Posterior vena cava (tissue), 2 donors: ENCODE results near the gene DLX3. TPM values are rescaled to one million over a fixed set of nuclear protein-coding genes. Genes with fewer than 3 reads are reported as not detected.

Experiments used
- DNase-seq: peaks from one replicate; pipeline ENCODE4 v3.0.0-alpha.2; 2020; ENCODE audit warnings: low spot score
- intact Hi-C, 2 donors: fragments of 100-400 bp; cut with DNase I; formaldehyde crosslinking; loops; one replicate each; pipeline versions ENCODE4 v1.14.1 to v1.14.2; 2022 to 2023
- total RNA-seq, 2 donors: library from RNA; stranded (reverse); fragmentation: NEBNext Ultra II Directional; extraction: Animal tissue kit (Norgen Biotek cat#: 25700); gene quantifications; one replicate each; pipeline ENCODE4 v1.2.1, GENCODE V29; 2021
- donor health status: DM: yes; HTN: yes; CAD: no.
- donor health status: DM: yes; HTN: yes; CAD: no.

DLX3 gene
- total RNA-seq, 2 donors from 2014 or later = 0.23 TPM; not detected in 1

DNA sequence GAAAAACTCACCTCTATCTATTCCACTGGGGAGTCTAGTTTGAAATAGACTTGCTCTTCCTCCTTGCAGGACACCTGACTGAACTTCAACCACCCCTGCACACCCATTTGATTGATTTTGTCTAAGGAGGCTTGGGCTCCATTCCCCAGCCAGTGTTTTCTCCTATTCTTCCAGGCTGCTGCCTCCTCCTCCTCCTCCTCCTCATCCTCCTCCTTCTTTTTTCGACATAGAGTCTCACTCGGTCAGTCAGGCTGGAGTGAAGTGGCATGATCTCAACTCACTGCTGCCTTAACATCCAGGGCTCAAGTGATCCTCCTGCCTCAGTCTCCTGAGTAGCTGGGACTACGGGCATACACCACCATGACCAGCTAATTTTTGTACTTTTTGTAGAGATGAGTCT lies 27.8 kb downstream of the DLX3 start:
- no peak for DNase-seq
- intact Hi-C loops = no loop called here

DNA sequence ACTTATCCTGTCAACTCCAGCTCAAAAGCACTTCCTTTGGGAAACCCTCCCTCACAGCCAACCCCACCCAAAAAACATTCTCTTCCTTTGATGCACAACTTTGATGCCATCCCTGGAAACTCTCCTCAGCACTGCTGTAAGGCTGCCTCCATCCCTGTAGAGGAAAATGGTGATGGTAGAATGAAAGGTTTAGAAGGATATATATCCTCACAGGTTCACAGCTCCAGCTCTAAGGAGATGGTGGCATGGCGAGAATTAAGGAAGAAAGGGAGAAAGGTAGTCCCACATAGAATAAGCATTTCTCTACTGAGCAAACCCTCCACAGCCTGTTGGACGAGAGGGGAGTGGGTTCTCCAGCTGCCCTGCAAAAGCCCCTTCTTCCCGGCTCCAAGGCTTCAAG lies 28.3 kb downstream of the DLX3 start:
- intact Hi-C loops = no loop called here
- no peak for DNase-seq

DNA sequence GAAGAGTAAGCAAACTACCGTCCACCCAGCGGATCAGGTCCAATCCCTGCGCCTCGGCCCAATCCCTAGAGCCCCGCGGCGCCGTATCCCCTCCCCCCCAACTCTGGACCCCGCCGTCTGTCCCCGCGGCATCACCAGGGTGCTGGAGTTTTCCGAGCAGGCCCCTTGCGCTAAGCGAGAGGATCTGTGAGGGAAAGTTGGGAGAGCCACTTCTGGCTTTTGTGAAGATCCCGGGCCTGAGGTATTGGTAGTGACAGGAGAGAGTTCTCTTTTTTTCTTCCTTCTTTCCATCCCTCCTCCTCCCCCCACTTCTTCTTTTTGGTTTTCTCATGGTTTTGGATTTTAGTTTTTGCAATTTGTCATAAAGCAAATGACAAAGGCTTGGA lies 29.5 kb downstream of the DLX3 start:
- DNase-seq = no peak
- intact Hi-C loops = no loop called here

DNA sequence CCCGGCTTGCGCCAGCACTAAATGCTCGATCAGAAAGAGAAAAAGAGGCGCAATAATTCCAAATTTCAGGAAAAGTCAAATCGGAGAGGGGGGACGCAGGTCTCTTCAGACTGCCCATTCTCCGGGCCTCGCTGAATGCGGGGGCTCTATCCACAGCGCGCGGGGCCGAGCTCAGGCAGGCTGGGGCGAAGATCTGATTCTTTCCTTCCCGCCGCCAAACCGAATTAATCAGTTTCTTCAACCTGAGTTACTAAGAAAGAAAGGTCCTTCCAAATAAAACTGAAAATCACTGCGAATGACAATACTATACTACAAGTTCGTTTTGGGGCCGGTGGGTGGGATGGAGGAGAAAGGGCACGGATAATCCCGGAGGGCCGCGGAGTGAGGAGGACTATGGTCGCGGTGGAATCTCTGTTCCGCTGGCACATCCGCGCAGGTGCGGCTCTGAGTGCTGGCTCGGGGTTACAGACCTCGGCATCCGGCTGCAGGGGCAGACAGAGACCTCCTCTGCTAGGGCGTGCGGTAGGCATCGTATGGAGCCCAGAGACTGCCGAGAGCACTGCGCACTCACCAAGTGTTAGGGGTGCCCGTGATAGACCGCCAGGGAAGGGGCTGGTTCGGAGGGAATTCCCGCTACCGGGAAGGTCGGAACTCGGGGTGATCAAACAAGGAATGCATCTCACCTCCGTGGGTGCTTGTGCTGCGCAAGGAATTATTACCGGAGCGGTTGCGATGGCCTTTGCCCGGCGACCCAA lies 30.1 kb downstream of the DLX3 start:
- DNase-seq = no peak
- intact Hi-C loops = no loop called here

DNA sequence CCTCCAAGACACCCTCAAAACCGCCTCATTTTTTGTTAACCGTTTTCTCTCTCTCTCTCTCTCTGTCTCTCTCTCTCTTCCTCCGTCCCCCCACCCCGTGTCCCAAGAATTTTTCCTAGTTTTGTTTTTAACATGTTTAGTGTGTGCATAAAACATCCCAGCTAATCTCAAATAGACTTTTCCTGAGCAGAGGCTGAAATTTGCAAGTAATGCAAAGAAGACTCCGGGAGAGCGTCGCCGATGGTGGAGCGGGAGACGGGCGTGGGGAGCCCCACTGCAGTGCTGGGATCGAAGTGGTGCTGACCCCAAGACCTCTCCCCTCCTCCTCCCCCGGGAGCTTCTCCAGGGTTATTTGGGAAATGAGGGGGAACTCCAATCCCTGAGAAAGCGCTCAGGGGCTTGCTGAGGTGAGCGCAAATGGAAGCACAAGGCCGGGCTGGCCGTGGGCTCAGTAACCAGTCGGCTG lies 30.7 kb downstream of the DLX3 start:
- no peak for DNase-seq
- intact Hi-C loops = no loop called here

DNA sequence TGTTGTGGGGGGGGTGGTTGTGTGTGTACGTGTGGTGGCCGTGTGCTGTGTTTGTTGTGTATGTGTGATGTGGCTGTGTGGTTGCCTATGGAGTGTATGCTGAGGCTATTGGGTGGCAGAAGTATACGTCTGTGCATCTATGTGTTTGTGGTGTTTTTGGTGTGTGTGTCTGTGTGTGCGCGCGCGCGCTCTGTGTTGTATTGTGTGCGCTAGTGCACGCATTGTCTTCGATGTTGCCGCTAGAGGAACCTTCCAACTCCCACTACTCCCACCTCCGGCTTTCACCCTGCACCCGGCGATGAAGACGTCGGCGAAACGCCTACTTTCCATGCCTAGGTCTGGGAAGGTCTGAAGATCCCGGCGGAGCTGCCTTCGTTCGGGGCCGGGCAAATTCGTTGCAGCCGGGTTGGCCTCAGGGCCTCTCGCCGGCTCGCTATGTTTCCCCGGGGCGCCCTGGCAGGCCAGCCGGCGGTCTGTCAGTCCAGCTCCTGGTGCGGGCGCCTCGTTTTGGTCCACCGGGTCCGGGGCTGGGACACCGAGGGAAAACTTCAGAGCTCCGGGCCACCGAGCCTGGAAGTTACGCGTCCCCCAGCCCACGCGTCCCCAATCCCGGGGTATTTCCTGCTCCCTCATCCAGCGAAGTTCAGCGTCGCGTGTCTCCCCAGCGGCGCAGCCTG lies 31.3 kb downstream of the DLX3 start:
- intact Hi-C loops = no loop called here
- no peak for DNase-seq

DNA sequence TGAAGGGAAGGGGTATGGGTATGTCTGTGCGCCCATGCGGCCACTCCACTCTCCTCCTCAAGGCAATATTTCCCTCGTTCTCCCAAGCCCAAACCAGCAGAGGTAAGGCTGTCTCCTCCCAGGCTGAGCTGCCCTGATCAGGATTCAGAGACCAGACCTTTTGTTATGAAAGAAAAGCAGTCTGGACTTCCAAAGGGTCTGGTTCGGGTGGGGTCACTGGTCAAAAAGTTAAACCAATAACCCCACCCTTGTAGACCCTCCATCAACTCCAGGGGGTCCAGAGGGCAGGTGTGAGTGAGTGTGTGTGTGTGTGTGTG lies 31.8 kb downstream of the DLX3 start:
- intact Hi-C loops = no loop called here
- no peak for DNase-seq

DNA sequence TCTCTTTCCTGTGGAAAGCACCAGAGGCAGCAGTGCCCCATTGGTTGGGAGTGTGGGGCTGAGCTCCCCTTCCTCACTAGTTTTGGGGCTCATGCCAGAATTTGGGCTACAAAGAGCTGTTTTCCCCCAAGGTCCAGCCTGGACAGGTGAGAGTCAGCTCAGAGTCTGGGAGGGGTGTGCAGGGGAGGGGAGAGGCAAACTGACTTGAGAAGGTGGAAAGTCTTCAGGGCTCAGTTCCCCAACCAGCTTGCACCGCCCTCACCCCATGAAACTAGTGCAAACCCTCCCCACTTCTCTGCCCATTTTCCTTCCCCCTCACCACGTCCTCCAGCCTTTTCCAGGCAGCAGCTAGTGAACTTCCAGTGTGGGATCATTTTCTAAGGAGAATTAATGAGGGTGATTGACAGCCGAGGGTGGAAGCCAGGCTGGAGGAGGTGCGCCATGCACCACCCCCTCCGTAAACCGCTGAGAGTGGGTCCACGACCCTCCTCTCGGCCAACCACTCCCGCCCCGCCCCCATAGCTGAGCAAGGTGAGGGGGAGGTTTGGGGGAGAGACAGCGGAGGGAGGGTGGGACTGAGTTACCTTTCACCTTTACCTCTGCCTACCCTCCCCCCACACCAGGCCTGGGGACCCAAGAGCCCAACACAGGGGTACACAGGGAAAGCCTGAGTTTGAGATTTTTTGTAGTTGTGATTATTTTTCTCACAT lies 32.3 kb downstream of the DLX3 start:
- DNase-seq = no peak
- intact Hi-C loops = no loop called here

DNA sequence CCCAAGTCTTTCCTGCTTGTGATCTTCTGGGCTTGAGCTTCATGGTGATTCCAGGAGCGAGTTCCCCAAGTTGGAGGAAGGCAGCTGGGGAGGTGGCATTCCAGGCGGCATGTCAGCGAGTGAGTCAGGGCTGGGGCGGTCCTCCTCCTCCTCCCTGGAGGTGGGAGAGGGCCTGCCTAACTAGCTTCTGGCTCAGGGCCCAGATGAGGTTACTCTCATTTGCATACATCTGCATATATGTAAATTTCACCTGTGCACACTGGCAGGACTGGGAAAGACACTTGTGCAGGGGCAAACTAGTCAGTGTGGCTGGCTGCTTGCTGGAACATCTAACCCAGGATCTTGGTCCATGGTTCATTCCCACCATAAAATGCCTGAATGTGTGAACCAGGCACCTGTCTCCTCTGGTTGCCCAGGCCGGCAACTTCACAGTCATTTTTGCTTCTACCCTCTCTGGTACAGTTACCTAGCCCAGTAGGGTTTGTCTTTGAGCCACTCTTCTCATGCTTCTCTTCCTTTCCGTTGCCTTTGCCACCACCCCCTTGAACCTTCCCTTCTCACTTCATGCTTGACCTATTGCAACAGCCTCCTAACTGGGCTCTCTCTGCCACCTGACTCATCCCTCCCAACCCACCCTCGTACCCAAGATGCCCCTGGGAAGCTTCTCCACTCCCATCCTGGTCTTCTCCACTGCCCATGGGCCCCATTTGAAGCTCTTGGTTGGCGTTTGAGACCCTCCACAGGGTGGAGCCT lies 35.7 kb downstream of the DLX3 start:
- intact Hi-C loops = no loop called here
- no peak for DNase-seq

DNA sequence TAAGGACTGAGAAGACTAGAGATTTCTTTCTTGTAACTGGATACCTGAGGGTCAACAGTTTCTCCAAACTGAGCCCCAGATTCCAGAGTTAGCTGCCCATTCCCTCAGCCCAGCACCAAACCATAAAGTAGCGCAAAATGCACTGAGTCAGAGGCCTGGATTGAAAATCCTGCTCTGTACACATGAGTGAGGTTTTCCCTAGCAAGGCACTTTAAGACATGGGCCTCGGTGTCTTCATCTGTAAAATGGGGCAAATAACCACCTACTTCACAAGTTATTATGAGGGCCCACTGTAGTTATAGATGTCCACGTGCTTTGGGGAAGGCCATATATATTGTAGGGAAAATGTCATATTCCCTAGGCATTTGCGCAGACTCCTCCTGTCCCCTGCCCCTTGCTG lies 36.3 kb downstream of the DLX3 start:
- intact Hi-C loops = no loop called here
- DNase-seq = no peak

DNA sequence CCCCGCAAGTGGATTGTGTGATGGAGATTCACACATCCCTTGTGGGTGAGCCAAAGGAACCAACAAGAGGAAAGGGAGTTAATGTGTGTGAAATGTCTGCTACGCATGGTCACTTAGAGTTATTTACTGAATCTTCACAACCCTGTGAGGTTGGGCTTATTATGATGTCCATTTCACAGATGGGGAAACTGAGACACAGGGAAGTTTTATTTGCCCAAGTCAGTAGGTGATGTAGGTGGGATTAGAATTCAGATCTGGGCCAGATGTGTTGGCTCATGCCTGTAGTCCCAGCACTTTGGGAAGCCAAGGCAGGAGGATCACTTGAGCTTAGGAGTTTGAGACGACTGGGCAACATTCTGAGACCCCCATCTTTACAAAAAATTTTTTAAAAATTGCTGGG lies 37.7 kb downstream of the DLX3 start:
- DNase-seq = no peak
- intact Hi-C loops = no loop called here

DNA sequence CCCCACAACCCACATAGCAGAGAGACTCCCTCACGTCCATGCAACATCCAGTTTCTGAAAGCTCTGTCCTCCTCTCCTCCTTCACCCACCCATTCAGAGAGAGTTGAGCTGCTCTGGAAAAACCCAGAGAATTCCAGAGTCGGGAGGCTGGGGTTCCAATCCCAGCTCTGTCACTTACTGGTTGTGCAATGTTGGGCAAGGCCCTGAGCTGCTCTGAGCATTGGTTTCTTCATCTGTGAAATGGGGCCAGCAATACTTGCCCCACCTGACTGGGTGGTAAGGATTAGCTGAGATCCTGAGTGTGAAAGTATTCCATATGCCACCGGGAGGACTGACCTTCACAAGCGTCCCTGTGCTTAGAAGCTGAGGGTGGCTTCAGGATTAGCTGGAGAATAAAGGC lies 38.2 kb downstream of the DLX3 start:
- no peak for DNase-seq
- intact Hi-C loops = no loop called here

DNA sequence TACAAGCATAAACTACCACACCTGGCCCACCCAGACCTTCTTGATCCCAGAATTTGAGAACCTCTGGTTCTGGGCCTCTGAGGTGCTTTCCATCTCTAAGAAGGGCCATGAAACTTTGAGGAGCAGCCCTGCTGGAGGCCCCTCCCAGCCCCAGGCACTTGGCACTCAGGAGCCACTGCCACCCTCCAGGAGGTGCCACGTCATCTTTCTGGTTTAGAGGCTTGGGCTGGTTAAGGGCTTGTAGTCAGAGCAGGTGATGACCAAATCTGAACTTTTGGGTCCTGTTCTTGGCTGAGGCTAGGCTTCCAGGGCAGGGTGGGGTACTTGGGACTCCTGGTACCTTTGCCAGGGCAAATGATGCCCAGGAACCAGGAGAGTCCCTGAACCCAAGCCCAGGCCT lies 39.9 kb downstream of the DLX3 start:
- DNase-seq = no peak
- intact Hi-C loops = no loop called here

DNA sequence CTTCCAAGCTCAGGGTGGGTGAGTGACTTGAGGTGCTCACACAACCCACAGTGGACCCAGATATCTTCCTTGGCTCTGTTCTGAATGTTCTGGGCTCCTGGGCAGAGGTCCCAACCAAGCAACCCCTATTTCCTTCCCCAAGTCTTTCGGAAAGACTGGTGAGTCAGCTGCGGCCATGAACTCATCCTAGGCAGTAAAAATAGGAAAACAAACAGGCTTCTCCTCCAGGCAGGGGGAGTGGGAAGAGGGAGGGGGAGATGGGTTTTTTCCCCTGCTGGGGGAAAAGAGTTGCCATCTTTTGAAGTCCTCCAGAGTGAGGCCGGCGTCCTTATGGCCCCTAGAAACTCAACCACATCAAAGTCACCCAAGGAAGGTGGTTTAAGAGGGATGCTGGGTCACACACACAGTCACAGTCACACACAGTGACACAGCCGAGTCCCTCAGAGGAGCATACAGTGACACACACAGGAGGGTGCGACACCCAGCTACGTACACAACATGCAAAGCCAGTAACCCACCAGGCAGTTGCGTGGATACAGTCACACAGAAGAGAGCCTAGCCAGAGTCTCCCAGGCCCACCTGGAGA lies 42.0 kb downstream of the DLX3 start:
- DNase-seq = no peak
- intact Hi-C loops = loop anchor here in 1 of 2 donors (5.0 kb wide), 1 partner anchor 44 kb away; the partner anchor contains the start of gene DLX3

DNA sequence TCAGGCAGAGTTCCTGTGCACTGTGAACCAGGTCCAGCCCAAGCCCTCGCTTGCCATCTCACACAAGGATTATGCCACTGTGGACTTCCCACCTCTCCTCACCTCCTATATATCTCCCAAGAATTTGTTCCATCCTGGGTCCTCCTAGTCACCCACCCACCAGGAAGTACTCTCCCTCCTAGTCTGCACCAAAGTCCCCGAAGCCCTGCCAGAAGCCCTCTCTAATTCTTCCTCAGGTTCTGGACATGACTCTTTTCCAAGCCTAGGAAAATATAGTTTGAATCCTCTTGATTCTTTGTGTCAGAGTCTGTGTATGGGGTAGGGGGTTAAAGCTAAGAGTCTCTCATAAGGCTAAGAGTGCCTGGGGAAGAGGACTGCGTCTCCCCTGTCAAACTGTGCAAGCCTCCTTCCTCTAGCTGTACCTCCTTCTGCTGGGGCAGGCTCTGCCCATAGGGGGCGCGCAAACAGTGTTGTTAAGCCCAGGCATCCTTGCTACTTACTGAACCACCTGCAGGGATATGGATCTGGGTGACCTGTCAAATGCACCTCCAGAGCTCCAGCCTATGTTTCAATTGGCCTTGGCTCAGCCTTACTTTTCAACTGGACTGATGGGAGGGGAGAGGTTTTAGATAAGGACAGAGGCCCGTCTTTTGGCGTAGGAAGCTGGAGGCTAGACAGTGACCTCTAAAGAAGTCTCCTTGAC lies 42.7 kb downstream of the DLX3 start:
- intact Hi-C loops = loop anchor here in 1 of 2 donors (5.0 kb wide), 1 partner anchor 45 kb away; the partner anchor contains the start of gene DLX3
- DNase-seq = peak; percentile 92

DNA sequence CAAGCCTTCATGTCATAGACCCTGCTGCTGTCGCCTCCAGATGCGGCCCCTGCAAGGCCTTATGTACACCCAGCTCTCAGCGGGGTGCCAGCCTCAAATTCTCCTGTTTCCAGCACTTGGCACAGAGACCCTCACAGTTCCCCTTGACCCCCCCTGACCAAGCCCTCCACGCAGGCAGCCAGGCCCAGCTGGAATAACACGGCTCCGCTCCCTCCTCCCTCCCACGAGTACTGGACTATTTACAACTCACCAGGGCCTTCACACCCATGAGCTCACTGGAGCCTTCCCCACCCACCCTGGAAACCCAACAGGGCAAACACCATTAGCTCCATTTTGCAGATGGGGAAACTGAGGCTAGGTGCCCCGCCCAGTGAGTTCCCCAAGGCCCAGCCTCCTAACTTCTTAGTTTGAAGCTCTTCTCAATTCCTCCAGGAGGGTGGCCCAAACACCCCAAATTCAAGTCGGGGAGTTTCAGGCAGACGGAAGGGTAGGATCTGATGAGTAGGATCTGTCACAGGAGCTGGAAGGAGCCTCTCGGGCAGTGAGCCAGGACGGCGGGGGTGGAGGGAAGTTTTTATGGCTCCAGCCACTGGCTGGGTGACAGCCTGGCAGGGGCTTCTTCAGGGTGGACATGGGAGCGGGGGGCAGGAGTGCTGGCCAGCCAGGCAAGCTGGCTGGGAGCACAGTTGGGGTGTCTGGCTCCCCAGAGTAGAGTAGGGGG lies 43.5 kb downstream of the DLX3 start:
- intact Hi-C loops = loop anchor here in 1 of 2 donors (5.0 kb wide), 1 partner anchor 46 kb away; the partner anchor contains the start of gene DLX3
- no peak for DNase-seq

DNA sequence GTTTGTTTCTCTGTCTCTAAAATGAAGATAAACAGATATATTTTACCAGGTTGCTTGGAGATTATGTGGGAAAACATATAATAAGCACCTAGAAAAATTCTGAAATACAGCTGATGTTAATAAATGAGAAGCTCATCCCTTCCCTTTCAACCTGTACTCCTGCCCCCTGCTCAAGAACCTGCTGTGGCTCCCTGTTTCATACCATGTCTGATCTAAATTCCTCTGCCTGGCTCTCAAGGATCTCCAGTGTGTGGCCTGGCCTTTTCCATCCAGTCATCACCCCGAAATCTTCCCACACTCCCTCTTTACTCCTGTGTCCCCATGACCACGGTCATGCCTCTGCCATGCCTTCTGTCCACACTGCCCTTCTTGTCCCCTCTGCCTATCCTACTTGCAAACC lies 45.4 kb downstream of the DLX3 start:
- intact Hi-C loops = loop anchor here in 1 of 2 donors (5.0 kb wide), 1 partner anchor 48 kb away; the partner anchor contains the start of gene DLX3
- DNase-seq = no peak

DNA sequence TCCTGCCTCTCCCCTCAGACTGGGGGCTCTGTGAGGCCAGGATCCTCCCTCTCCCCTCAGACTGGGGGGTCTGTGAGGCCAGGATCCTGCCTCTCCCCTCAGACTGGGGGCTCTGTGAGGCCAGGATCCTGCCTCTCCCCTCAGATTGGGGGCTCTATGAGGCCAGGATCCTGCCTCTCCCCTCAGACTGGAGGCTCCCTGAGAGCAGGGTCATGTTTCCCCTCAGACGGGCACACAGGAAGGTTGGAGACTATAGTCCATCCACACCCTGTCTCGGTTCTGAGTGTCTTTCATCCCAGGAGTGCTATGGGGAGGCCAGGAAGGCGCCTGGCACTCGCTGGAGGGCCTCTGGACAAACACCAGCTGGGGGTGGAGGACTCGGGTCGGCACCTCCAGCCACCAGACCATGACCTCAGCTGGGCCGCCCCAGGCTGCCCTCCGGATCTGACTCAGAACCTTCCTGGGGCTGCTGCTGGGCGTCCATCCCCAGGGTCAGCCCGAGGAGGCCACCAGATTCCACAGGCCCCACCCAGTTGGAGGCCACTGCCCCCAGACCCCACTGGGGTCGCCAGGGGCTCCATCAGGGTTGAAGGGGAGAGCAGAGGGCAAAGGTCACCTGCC lies 48.0 kb downstream of the DLX3 start:
- DNase-seq = no peak
- intact Hi-C loops = no loop called here
